GM10266 (cell line): ENCODE data around the gene STRN3.
"Not testable (repeated sequence)": the region's sequence is repeated elsewhere in the genome, so short reads cannot be mapped to it uniquely, and the experiment has no call there.

Experiments used
- DNase-seq: peaks from one replicate; pipeline ENCODE4 v3.0.0; 2012; ENCODE audit errors: extremely low spot score
- CTCF ChIP-seq: IDR thresholded peaks from 2 replicates; pipeline ENCODE4 v1.5.1; 2012; ENCODE audit warnings: mild to moderate bottlenecking, low read depth; ENCODE audit not compliant: control insufficient read depth, insufficient read depth; ENCODE audit errors: missing control alignments

STRN3 gene

GRCh38 chr14:31047503-31047902, 21.3 kb upstream of the STRN3 start:
- no peak for TF ChIP-seq CTCF
- DNase-seq = no peak

- no peak for TF ChIP-seq CTCF
- DNase-seq = no peak
Observed at GRCh38 chr14:31045501-31046080, 19.4 kb upstream of the STRN3 start.

- TF ChIP-seq CTCF = no peak
- DNase-seq = no peak
Observed at GRCh38 chr14:31043379-31043778, 17.2 kb upstream of the STRN3 start.

- not testable (repeated sequence) for DNase-seq
Observed at GRCh38 chr14:31042893-31043292, 16.7 kb upstream of the STRN3 start.

GRCh38 chr14:31042300-31042699, 16.1 kb upstream of the STRN3 start:
- DNase-seq = no peak
- TF ChIP-seq CTCF = no peak

GRCh38 chr14:31038521-31039166, 12.5 kb upstream of the STRN3 start:
- no peak for DNase-seq
- TF ChIP-seq CTCF = no peak

GRCh38 chr14:31037709-31038221, 11.6 kb upstream of the STRN3 start:
- TF ChIP-seq CTCF = no peak
- DNase-seq = no peak
